HFFc6 (cell line): ENCODE measurements around the gene MLLT3. TPM values are rescaled to one million over a fixed set of nuclear protein-coding genes. Genes with fewer than 3 reads are reported as not detected.

Experiments used
- DNase-seq: peaks from one replicate; pipeline ENCODE4 v3.0.0-alpha.2; 2018
- H3K27ac Mint-ChIP-seq: 2 replicates; pipeline ENCODE4 v1.8.0; 2020; ENCODE audit warnings: mild to moderate bottlenecking, mixed read lengths
- H3K27me3 Mint-ChIP-seq: 2 replicates; pipeline ENCODE4 v1.8.0; 2021; ENCODE audit warnings: mild to moderate bottlenecking, moderate library complexity, mixed read lengths; ENCODE audit not compliant: insufficient read depth
- H3K36me3 Mint-ChIP-seq: 2 replicates; pipeline ENCODE4 v1.8.0; 2021; ENCODE audit warnings: low read depth, mixed read lengths
- H3K4me1 Mint-ChIP-seq: 2 replicates; pipeline ENCODE4 v1.8.0; 2020; ENCODE audit warnings: low read depth, mixed read lengths
- H3K4me3 Mint-ChIP-seq: 2 replicates; pipeline ENCODE4 v1.8.0; 2020; ENCODE audit warnings: mild to moderate bottlenecking, moderate library complexity, mixed read lengths
- H3K9me3 Mint-ChIP-seq: 2 replicates; pipeline ENCODE4 v1.8.0; 2020; ENCODE audit warnings: mild to moderate bottlenecking, mixed read lengths
- CTCF ChIP-seq: fragments of 200-600 bp; sonication (generic); IDR thresholded peaks from 2 replicates; pipeline ENCODE4 v1.5.0; 2021; ENCODE audit warnings: antibody characterized with exemption, mild to moderate bottlenecking
- total RNA-seq, 6 experiments: library from RNA; stranded (reverse); fragmentation: NEBNext Ultra II Directional; extraction: Animal tissue kit (Norgen Biotek cat#: 25700); gene quantifications; 2 replicates in 1 of 6; 3 replicates in 5 of 6; pipeline ENCODE4 v1.2.3, GENCODE V29; 2021

Gene MLLT3
- total RNA-seq, 6 experiments from 2014 or later, result 23.1 to 27.5 (median 24.7) TPM

DNA sequence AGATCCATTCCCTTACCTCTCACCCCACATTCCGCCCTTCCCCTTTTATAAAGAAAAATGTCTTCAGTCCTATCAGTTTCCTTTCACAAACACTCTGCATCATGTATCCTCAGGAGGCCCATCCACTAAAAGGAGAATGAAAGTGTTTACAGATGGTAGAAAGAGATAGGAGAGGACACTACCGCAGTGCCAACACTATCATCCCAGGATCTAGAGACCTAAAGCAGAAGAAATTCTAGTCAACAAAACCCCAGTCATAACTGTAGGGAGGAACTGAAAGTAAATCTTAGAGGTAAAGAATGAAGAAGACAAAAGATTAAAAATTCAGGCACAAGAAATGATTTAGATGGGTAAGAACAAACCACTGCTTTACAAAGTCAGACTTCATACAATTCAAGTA is 114.1 kb downstream of the MLLT3 start:
- DNase-seq, result peak; percentile 38
- H3K27me3 Mint-ChIP-seq, result no peaks in the 10 kb centered on the region; the same call in 1 of the 2 replicates
- TF ChIP-seq CTCF, result no peak
- H3K36me3 Mint-ChIP-seq, result peaks cover 3% of the 10 kb centered on the region
- no peaks in the 10 kb centered on the region for H3K9me3 Mint-ChIP-seq
- H3K27ac Mint-ChIP-seq, result peak overlapping the region; percentile 48
- H3K4me1 Mint-ChIP-seq, result peaks cover 66% of the 10 kb centered on the region
- H3K4me3 Mint-ChIP-seq, result peak overlapping the region; percentile 74

GRCh38 chr9:20507431-20507830 is 114.9 kb downstream of the MLLT3 start:
- no peak overlapping the region; the same call in 1 of the 2 replicates for H3K27ac Mint-ChIP-seq
- H3K4me1 Mint-ChIP-seq, result peaks cover 57% of the 10 kb centered on the region
- no peak for DNase-seq
- H3K9me3 Mint-ChIP-seq, result no peaks in the 10 kb centered on the region
- H3K36me3 Mint-ChIP-seq, result no peaks in the 10 kb centered on the region
- H3K4me3 Mint-ChIP-seq, result no peak overlapping the region
- no peak for TF ChIP-seq CTCF
- H3K27me3 Mint-ChIP-seq, result no peaks in the 10 kb centered on the region; the same call in 1 of the 2 replicates

DNA sequence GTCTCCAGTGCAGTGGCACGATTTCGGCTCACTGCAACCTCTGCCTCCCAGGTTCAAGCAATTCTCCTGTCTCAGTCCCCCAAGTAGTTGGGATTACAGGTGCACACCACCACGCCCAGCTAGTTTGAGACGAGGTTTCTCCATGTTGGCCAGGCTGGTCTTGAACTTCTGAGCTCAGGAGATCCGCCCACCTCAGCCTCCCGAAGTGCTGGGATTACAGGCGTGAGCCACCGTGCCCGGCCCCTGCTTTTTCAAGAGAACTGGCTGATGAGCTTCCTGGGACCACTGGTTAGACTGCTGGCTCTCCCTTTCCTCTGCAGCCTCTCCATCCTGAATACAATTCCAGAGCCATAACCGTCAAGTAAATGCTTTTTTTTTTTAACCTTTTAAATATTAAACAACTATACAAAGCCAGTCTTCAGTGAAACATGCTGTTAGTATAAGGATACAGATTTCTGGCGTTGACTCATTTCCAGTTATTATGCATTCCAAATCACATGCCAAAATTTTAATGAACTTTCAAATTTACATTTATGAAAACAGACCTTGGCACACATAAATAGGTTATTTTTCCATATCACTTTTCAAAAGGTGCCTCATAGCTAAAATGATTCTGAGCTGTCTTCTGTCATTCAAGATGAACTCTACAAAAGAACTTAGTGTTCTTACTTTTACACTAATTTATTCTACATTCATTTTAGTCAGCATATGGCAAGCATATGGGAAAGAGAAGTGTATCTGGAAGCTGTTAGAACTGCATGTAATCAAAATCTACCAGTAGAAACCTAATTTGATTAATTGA is 116.0 kb downstream of the MLLT3 start:
- no peaks in the 10 kb centered on the region for H3K9me3 Mint-ChIP-seq
- TF ChIP-seq CTCF, result no peak
- no peaks in the 10 kb centered on the region; the same call in 1 of the 2 replicates for H3K27me3 Mint-ChIP-seq
- no peak for DNase-seq
- no peak overlapping the region for H3K27ac Mint-ChIP-seq
- H3K4me1 Mint-ChIP-seq, result peaks cover 46% of the 10 kb centered on the region
- no peak overlapping the region for H3K4me3 Mint-ChIP-seq
- H3K36me3 Mint-ChIP-seq, result no peaks in the 10 kb centered on the region

- Mint-ChIP-seq H3K4me3 (no peak overlapping the region), H3K36me3 (no peaks in the 10 kb centered on the region), H3K9me3 (no peaks in the 10 kb centered on the region), H3K27ac (no peak overlapping the region), H3K4me1 (peaks cover 45% of the 10 kb centered on the region), H3K27me3 (no peaks in the 10 kb centered on the region; the same call in 1 of the 2 replicates)
- TF ChIP-seq CTCF, result no peak
- no peak for DNase-seq
Measured at GRCh38 chr9:20505574-20505973, 116.7 kb downstream of the MLLT3 start.

DNA sequence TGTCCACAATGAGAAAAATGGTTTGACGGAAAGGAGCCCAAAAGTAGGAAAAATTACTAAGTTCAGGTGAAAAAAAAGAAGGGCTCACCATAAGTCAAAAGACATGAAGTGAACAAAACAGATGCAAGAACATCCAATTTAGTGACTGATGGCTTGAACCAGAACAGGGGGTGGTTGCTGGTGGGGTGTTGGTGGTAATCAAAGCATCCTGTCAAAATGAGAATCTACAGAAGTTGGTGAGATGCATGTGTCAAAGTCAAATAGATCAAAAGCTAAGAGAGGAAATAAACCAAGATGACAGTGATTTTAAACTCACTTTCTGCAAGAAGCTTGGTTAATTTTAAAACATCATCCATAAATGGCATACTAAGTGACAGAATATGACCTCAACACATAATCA is 117.4 kb downstream of the MLLT3 start:
- H3K9me3 Mint-ChIP-seq, result no peaks in the 10 kb centered on the region
- no peaks in the 10 kb centered on the region; the same call in 1 of the 2 replicates for H3K27me3 Mint-ChIP-seq
- peaks cover 45% of the 10 kb centered on the region for H3K4me1 Mint-ChIP-seq
- TF ChIP-seq CTCF, result no peak
- no peak overlapping the region for H3K4me3 Mint-ChIP-seq
- no peaks in the 10 kb centered on the region for H3K36me3 Mint-ChIP-seq
- DNase-seq, result no peak
- no peak overlapping the region for H3K27ac Mint-ChIP-seq
